ENCODE measurements around the gene MRPL19.
A peak's percentile ranks its signal among the peaks of the same experiment; 100 is the strongest.
"Not testable (repeated sequence)": the region's sequence is repeated elsewhere in the genome, so short reads cannot be mapped to it uniquely, and the experiment has no call there.

The MRPL19 gene

DNA sequence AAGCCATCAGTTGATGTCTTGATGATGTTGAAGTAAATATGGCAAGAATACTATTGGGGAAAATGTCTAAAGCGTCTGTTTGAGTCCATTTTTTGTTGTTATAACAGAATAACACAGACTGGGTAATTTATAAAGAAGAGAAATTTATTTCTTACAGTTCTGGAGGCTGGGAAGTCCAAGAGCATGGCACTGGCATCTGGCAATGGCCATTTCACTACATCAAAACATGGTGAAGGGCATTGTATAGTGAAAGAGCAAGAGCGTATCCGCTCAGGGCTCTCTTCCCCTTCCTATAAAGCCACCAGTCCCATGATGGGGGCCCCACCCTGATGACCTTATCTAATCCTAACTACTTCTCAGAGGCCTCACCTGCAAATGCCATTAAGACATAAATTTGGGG, 29.6 kb upstream of the MRPL19 start:
- no peak for DNase-seq

DNA sequence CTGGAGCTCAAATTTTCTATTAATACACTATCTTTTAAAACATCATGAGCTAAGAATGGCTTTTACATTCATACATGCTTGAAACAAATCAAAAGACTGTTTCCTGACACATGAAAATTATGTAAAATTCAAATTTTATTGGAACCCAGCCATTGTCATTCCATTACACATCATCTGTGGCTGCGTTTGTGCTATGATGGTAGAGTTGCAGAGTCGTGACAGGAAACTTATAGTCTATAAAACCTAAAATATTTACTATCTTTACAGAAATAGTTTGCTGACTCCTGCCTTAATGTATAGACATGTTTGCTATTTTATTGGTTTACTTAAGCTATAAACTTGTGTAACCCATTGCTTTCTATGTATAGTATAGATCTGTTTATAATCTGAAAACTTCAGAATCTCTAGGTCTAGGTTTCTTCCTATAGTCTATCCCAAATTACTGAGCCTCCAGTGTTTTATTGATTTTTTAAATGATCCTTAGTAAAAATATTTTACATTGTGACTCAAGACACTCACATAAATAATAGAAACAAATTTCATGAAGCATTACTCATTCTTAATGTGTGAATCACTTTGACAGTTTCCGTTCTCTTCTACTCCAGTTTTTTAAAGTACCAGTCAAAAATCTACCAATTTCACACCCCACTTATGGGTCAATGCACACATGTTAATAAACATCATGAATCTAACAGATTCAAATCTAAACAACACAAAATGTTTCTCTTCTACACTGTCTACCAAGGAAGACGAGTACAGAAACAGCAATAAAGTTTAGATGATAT, 26.4 kb upstream of the MRPL19 start:
- no peak for DNase-seq

DNA sequence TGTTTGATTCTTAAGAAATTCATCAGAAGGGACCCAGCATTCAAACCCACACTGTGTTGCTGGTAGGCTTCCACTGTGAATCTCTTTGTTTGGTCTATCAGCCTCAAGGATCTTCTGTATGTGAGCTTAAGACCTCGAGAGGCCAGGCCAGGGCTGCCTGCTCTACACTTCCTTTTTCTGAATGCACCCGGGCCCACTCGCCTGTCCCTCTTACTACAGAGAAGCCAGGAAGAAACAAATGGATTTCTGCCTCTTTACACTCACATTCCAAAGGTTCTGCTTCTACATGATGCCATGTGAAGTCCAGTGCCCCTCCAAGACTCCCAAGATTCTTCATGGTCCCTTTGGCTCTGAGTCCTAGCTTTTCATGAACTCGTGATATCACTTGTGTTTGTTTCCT, 25.4 kb upstream of the MRPL19 start:
- no peak for DNase-seq

DNA sequence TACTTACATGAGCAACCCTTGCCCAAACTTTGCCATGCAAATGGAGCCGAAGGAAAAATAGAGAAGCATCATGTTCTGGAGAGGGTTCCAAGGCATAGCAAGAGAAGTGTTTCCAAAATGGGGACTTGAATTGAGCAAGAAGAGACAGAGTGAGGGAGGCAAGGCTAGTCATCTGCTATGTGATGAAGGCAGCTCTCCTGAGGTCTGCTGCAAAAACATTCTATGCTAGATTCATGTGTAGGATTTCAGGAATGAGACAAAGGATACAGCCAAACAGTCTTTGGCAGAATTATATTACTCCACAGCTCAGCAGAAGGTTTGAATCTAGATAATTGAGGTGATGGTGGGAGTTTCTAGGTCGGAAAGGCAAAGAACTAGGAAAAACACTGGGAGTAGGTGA, 24.1 kb upstream of the MRPL19 start:
- no peak for DNase-seq

DNA sequence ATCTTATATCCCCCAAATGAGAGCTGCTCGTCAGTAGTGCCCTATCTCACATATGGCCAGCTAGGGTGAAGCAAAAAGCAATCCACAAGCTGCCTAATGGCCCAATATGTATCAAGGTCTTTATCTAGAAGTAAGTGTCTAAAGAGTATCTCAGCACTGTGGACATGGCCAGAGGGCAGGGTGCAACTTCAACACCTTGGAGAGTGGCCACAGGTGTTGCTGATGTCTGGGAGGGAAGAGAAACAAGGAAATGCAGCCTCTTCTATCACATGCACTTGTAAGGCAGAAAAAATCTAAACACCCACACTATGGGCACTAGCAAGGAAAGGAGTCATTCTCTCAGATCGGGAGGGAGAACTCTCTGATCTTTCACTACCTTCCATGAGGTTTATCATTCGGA, 23.7 kb upstream of the MRPL19 start:
- DNase-seq, result no peak

DNA sequence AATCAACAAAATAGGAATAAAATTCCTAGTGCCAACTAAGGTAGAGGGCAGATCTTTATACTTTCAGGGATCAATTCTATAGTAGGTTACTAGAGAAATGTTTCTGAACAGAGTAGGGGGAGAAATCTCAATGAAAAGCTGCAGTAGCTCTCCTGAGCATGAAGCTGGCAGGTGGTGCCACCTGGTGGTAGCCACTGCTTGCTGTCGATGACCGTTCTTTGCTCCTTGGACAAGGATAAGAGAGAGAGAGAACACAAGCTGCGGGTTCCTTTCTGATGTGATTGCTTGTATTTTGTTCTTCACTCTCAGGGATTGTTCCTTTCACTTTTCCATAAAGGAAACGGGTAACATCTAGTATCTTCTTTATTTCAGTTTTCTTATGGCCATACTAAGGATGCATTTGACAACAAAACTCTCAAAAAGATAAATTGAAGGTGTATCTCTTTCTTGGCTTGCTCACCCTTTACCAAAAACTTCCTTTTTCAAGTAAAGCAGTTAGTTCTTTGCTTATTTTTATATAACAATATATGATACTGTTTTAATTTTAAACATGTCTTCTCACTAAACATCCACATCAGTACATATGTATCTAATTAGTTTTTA, 18.6 kb upstream of the MRPL19 start:
- DNase-seq, result peak; percentile 35 to 45

DNA sequence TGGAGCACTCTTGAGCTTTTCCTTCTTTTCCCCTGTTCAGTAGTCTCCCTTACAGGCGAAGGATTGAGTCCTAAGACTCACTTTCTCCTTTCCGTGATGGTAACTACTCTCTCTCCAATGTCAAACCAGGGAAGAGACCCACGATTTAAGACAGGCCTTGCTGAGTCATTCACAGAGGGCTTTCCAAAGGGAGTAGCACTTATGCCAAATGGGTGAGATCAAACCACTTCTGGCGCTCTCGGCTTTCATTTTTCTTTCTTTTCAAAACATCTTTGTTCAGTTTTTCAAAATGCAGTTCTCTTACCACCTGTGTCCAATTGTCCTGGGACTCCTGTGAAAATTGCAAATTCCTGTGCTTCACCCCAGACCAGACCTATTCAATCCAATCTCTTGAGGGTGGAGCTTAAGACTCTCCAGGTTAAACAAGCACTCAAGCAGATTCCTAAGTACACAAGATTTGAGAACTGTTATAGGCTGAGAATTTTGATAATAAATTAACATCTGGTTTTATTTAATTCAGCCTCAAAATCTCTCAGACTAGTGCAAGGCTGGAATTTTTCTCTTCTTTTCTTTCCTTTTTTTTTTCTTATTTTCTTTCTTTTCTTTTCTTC, 14.4 kb upstream of the MRPL19 start:
- DNase-seq, result no peak

DNA sequence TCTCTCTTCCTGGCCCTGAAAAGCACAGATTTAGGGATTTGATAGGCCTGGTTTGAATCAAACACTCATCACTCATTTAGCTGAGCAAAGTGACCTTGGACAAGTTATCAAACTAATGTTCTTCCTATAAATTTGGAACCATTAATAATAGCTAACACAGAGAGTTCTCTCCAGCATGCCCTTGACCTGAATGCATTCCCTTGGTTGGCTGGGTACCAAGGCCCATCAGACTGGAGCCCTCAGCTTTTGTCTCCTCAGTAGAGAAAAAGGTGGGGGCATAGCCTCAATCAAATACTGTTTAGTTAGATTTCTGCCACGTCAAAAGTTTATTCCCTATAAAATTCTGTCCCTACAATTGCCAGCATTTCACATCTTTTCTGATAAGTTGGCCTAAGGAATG, 13.8 kb upstream of the MRPL19 start:
- no peak for DNase-seq

DNA sequence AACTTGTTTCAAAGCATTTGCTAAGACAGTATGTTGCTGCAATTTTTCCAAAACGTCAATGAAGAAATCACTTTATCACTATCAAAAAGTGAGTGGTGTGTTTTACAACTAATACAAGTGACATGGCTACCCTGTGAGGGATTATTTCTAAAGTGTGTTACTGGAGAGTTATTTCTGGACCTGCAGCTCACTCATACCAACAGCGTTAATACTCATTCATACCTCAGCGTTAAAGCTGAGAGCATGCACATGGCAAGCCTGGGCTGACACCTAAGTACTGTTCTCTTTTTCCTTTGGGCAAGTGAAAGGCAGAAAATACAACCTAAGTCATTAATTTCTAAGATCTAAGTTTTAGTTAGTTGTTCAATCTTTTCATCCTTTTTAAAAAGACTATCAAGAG, 13.0 kb upstream of the MRPL19 start:
- DNase-seq, result no peak

DNA sequence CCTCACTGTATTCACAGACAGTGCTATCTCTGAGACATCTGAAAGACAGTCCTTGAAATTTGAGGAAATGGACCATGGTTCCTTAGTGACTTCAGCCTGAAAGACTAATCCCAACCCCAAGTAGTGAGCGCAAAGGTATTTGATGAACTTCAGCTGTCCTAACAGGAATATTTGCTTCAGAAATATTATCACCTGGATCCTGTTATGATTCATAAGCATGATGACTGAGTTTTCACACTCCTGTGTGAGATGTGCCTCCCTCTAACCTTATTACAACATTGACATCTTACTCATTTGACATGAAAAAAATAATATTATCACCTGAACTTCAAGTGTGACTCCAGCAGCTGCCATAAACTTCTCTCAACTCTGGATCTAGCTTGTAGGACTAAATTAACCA, 11.6 kb upstream of the MRPL19 start:
- DNase-seq, result no peak

DNA sequence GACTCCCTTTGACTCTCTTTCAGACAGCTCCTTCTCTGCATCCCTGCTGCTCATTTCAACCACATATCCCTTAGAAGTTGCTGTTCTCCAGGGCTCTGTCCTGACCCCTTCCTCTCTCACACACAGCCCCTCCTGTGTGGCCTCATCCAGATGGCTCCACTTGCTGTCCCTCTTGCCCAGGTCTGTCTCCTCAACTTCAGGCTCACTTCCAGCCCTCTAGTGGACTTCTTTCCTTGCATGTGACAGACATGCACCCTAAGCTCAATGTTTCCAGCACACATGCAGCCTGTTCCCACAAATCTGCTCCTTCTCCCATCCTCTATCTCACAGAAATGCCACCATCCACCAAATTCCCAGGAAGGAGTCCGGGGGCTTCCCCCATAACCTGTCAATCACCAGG, 9.0 kb upstream of the MRPL19 start:
- DNase-seq, result no peak

DNA sequence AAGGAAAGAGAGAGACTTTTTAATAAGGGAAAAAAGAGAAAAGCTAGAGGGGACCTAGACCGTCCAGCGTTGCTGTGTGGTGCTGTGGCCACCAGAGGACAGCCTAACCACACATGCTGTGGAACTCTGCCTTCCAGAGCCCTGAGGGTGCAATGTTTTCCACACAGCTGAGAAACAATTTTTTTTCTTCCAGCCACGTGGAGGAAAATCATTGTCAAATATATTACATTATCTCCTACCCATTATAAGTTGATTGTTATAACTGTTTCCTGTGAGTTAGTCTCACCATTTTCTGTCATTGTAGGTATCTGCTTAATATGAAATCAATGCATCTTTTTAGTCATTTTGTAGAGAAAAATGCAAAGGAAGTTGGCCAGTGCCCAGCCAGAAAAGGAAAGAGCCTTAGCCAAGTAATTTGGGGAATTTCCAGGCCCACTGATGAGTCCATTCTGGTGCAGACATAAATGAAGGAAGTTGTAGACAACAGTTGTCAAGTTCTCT, 5.9 kb upstream of the MRPL19 start:
- peak; percentile 37 to 72 for DNase-seq

DNA sequence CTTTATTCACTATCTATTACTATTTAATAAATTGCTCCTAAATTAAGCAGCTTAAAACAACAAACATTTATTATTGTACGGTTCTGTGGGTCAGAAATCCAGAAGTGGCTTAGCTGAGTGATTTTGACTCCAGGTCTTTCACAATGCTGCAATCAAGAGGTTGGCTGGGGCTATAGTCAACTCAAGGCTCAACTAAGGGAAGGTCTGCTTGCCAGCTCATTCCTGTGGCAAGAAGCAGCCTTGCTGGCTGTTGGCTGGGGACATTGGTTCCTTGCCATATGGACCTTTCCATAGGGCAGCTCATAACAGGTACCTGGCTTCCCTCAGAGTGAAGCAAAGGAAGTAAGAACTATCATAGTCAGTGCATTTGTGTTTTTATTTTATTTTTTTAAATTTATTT, 5.0 kb upstream of the MRPL19 start:
- no peak for DNase-seq

DNA sequence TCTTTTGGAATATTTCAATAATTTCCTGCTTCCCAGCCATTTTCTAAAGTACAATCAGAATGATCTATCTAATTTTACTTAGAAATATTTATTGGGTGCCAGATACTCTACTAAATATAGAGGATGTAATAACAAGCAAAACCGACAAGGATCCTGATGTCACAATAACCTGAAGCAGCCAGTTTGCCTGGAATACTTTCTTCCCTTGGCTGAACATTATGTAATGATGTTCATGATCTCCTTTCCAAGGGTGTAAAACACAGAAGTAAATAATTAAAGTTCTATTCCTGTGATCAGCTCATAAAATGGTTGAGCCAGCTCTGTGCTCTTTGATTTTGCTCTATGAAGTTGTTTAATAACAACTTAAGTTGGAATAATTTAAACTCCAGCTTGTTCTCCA, 2.6 kb upstream of the MRPL19 start:
- no peak for DNase-seq

DNA sequence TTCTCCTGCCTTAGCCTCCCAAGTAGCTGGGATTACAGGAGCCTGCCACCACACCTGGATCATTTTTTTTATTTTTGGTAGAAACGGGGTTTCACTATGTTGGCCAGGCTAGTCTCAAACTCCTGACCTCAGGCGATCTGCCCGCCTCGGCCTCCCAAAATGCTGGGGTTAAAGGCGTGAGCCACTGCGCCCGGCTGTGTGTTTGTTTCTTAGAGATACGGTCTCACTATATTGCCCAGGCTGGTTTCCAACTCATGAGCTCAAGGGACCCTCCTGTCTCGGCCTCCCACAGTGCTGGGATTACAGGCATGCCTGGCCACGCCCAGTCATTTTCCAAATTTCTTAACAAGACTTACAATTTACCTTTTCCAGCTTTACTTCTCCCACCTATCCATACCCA, 940 bp upstream of the MRPL19 start:
- no peak for DNase-seq

DNA sequence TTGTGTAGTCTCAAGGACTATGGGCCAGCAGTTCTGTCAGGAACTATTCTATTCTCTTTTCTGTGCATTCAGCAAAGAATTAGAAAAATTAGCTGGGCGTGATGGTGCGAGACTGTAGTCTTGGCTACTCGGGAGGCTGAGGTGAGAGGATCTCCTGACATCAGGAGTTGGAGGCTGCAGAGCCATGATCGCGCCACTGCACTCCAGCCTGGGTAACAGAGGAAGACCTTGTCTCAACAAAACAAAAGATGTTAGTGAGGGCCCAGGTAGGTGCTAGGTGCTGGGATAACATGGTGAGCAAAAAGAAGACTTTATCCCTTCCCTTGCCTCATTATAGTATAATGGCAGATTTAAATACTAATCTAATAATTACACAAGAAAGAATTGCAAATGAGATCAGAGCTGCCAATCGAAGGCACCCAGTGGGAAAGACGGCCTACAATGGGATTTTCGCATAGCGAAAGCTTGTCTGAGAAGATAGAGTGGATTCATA, 447 bp upstream of the MRPL19 start:
- DNase-seq, result no peak

DNA sequence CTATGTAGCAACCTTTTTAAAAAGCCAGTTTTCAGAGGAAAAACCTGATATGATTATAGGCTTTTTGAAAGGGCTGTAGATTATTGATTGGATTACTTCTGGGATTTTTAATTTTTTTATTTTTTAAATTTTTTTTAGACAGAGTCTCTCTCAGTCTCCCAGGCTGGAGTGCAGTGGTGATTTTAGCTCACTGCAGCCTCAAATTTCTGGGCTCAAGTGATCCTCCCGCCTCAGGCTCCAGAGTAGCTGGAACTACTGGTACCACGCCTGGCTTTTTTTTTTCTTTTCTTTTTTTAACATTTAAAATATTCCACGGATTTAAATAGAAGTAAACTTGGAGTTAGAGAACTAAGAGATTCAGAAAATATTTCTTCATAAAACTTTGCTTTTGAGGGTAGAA, 1.2 kb downstream of the MRPL19 start:
- DNase-seq, result no peak

DNA sequence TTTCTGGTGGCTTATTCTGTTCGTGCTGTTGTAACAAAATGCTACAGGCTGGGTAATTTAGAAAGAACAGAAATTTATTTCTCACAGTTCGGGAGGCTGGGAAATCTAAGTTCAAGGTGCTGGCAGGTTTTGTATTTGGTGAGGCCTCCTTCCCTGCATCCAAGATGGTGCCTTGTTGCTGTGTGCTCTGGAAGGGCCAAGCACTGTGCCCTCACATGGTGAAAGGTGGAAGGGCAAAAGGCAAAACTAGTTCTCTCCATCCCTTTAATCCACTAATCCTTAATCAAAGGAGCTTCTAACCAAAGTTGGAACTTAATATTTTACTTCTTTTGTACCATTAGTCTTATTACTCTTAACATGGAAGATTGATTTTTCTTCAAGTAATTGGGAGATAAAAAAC, 7.4 kb downstream of the MRPL19 start:
- no peak for DNase-seq

DNA sequence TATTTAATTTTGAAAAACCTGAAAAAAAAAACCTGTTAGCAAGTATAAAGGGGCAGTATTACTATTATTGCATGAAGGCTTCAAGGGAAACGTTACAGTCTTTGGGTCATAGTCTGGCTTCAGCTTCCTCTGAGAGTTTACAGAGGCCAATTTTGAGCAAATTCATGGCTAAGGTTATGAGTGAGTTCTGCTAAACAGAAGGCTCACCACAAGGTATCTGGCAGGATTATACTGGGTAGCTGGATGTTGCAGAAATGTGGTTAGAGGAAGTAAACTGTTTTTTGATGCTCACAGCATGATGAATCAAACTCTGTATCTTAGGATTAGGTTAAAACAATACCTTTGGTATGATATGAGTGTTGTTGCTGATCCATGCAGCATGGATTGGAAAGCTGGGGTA, 9.3 kb downstream of the MRPL19 start:
- no peak for DNase-seq

DNA sequence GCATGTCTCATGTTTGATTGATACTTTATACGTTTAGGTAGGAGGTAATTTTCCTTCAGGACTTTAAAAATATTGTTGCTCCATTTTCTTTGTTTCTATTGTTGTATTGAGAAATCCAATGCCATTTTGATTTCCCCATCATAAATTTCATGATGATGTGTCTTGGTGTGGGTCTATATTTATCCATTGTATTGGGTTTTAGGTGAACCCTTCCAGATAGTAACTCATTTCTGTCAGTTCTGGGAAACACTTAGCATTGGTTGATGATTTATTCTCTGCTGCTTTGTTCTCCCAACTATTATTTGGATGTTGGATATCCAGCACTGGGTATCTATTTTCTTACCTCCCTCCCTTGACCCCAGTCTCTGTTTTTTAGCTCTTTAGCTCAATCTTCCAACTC, 10.0 kb downstream of the MRPL19 start:
- no peak for DNase-seq

DNA sequence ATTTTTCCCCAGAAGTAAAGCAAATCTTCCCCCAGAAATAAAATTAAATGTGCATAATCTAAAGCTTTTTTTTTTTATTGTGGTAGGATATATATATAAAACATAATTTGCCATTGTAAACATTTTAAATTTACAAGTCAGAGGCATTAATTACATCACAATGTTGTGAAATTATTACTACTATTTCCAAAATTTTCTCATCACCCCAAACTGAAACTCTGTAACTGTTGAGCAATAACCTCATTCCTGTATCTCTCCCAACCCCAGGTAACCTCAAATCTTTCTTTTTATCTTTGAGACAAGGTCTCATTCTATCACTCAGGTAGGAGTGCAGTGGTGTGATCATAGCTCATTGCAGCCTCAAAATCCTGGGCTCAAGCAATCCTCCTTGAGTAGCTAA, 11.2 kb downstream of the MRPL19 start:
- DNase-seq, result no peak

DNA sequence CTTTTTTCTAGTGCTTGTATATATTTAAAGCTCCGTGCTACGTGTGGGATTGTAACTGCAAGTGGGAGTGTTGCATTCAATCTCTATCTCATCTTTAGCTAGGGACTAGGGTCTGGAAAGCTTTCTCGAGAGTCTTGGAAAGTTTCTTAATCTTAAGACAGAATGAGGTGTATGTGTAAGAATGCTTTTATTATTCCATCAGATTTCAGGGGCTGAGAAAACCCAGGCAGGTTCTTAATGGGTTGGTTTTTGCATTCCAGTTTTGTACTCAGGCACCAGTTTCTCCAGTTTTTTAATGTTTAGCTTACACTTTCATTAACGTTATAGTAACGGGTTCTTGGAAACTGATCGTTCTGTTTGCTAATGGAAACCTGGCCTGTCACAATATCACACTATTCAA, 20.3 kb downstream of the MRPL19 start:
- no peak for DNase-seq

DNA sequence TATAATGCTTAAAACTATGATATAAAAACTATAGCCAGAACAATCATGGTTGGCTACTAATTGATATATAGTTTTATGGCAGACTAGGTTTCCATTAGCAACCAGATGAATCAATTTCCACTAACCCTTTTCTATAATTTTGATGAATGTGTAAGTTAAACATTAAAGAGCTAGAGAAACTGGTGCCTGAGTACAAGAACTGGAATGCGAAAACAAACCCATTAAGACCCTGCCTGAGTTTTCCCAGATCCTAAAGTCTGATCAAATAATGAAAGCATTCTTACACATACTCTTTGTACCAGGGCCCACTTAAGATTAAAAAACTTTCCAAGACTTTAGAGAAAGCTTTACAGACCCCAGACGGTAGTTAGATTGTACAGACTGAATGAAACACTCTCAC, 21.3 kb downstream of the MRPL19 start:
- no peak for DNase-seq

DNA sequence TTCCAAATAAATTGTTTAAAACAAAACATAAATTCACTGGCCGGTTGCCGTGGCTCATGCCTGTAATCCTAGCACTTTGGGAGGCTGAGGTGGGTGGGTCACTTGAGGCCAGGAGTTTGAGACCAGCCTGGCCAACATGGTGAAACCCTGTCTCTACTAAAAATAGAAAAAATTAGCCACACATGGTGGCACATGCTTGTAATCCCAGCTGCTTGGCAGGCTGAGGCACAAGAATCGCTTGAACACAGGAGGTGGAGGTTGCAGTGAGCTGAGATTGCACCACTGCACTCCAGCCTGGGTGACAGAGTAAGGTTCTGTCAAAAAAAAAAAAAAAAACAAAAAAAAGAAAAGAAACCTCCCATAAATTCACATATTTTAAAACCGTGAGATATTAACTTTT, 28.8 kb downstream of the MRPL19 start:
- not testable (repeated sequence) for DNase-seq

All from hippocampal formation (tissue), 2 donors.